HL-60 (cell line): ENCODE data around the gene ADAMTS4.

Source experiments
- DNase-seq, 2 experiments: peaks; one replicate each; pipeline ENCODE4 v3.0.0-alpha.2; 2010 to 2020; ENCODE audit warnings: low read depth in 1 of 2, low spot score in 1 of 2
- H3K27ac ChIP-seq: fragments of 250-450 bp; sonication (Bioruptor Pico); replicated peaks from 2 replicates; pipeline ENCODE4 v1.5.1; 2020; ENCODE audit warnings: mild to moderate bottlenecking, moderate library complexity
- H3K27me3 ChIP-seq: fragments of 250-450 bp; sonication (Bioruptor Pico); 2 replicates; pipeline ENCODE4 v1.5.1; 2021; ENCODE audit warnings: mild to moderate bottlenecking, moderate library complexity; ENCODE audit not compliant: insufficient read depth, poor library complexity, severe bottlenecking
- H3K4me3 ChIP-seq: replicated peaks from 2 replicates; pipeline ENCODE4 v1.5.1; 2011; ENCODE audit warnings: mild to moderate bottlenecking, control low read depth, low read length; ENCODE audit not compliant: insufficient read depth
- CTCF ChIP-seq: IDR thresholded peaks from one replicate; pipeline ENCODE4 v1.5.1; 2011; ENCODE audit warnings: low read length, control low read depth, inconsistent platforms; ENCODE audit not compliant: insufficient read depth
- GABPA ChIP-seq: IDR thresholded peaks from 2 replicates; pipeline ENCODE4 v1.6.1; 2012; ENCODE audit warnings: low read depth
- POLR2AphosphoS5 ChIP-seq: IDR thresholded peaks from 2 replicates; pipeline ENCODE4 v1.6.1; 2012; ENCODE audit warnings: low read depth
- REST ChIP-seq: IDR thresholded peaks from 2 replicates; pipeline ENCODE4 v1.6.1; 2012; ENCODE audit warnings: low read depth; ENCODE audit not compliant: insufficient replicate concordance
- SPI1 ChIP-seq: IDR thresholded peaks from 2 replicates; pipeline ENCODE4 v1.6.1; 2012; ENCODE audit warnings: low read depth, mild to moderate bottlenecking, borderline replicate concordance

ADAMTS4 gene

GRCh38 chr1:161166669-161167548 lies 31.9 kb downstream of the ADAMTS4 start:
- TF ChIP-seq CTCF, result no peak
- no peak for TF ChIP-seq POLR2AphosphoS5
- no peak for TF ChIP-seq GABPA
- TF ChIP-seq SPI1, result no peak
- TF ChIP-seq REST, result no peak
- Histone ChIP-seq H3K27ac (peak overlapping the region; percentile 88), H3K4me3 (peak overlapping the region; percentile 77), H3K27me3 (no peaks in the 10 kb centered on the region)
- DNase-seq, result peak in 1 of 2 experiments; percentile 15

- H3K4me3 ChIP-seq, result peak within 1 kb of the TSS; percentile 77
- TF ChIP-seq POLR2AphosphoS5, result peak; percentile 70
- peak; percentile 22 for TF ChIP-seq CTCF
- no peak for TF ChIP-seq REST
- peak; percentile 21; the same call in 1 of the 2 replicates for TF ChIP-seq SPI1
- TF ChIP-seq GABPA, result no peak
- peak; percentile 89 to 99 for DNase-seq
- H3K27me3 ChIP-seq, result no peaks in the 10 kb centered on the region
- H3K27ac ChIP-seq, result peak within 1 kb of the TSS; percentile 88
These were observed 32.8 kb downstream of the ADAMTS4 start, which contains the start of gene PPOX for GRCh38 chr1:161165742-161166668. PPOX (plus strand) TSS chr1:161166426; CDS start chr1:161166848, 422 bp downstream.

GRCh38 chr1:161164901-161165610 lies 33.8 kb downstream of the ADAMTS4 start:
- no peak for DNase-seq
- no peak for TF ChIP-seq SPI1
- no peak for TF ChIP-seq REST
- no peak for TF ChIP-seq CTCF
- no peak for TF ChIP-seq GABPA
- no peak for TF ChIP-seq POLR2AphosphoS5
- H3K27ac ChIP-seq, result peak overlapping the region; percentile 88
- no peaks in the 10 kb centered on the region for H3K27me3 ChIP-seq
- H3K4me3 ChIP-seq, result peak overlapping the region; percentile 77; the same call in 1 of the 2 replicates
